ENCODE data around the gene GRIP1.

GRIP1 gene

GRCh38 chr12:66573605-66574004, 105.3 kb downstream of the GRIP1 start:
- ChIA-PET CTCF (interaction anchor here (0.7 kb wide), 1 partner anchor 43 kb away, joined by 3 read pairs; no protein-coding TSS in a partner anchor), POLR2A (ENCODE audit: low non-redundant PET) (no interaction called here)
- TF ChIP-seq CTCF (conservative IDR thresholded peaks at IDR 0.05; ENCODE audit: low read depth), result no peak
- no peak overlapping the region for H3K27ac ChIP-seq
- DNase-seq (ENCODE audit: low spot score), result no peak

- POLR2A ChIA-PET (ENCODE audit: low non-redundant PET), result no interaction called here
- H3K27ac ChIP-seq, result no peak overlapping the region
- CTCF ChIA-PET, result no interaction called here
- no peak for DNase-seq (ENCODE audit: low spot score)
- TF ChIP-seq CTCF (conservative IDR thresholded peaks at IDR 0.05; ENCODE audit: low read depth), result no peak
Measured at GRCh38 chr12:66572845-66573244, 106.0 kb downstream of the GRIP1 start.

GRCh38 chr12:66571361-66571915, 107.4 kb downstream of the GRIP1 start:
- ChIA-PET POLR2A (ENCODE audit: low non-redundant PET) (no interaction called here), CTCF (no interaction called here)
- DNase-seq (ENCODE audit: low spot score), result no peak
- no peak overlapping the region for H3K27ac ChIP-seq
- TF ChIP-seq CTCF (conservative IDR thresholded peaks at IDR 0.05; ENCODE audit: low read depth), result no peak

- POLR2A ChIA-PET (ENCODE audit: low non-redundant PET), result no interaction called here
Measured at GRCh38 chr12:66563220-66563619, 115.7 kb downstream of the GRIP1 start.

GRCh38 chr12:66555113-66555512, 123.8 kb downstream of the GRIP1 start:
- CTCF ChIA-PET, result no interaction called here
- H3K27ac ChIP-seq, result no peak overlapping the region
- POLR2A ChIA-PET (ENCODE audit: low non-redundant PET), result no interaction called here
- DNase-seq (ENCODE audit: low spot score), result no peak
- no peak for TF ChIP-seq CTCF (conservative IDR thresholded peaks at IDR 0.05; ENCODE audit: low read depth)

More at GRCh38 chr12:66563220-66563619, 115.7 kb downstream of the GRIP1 start:
- no peak for TF ChIP-seq CTCF (conservative IDR thresholded peaks at IDR 0.05; ENCODE audit: low read depth)
- CTCF ChIA-PET, result no interaction called here
- no peak overlapping the region for H3K27ac ChIP-seq
- DNase-seq (ENCODE audit: low spot score), result no peak

GRCh38 chr12:66552716-66553115, 126.2 kb downstream of the GRIP1 start:
- no peak for DNase-seq (ENCODE audit: low spot score)
- ChIA-PET CTCF (no interaction called here), POLR2A (ENCODE audit: low non-redundant PET) (no interaction called here)
- no peak for TF ChIP-seq CTCF (conservative IDR thresholded peaks at IDR 0.05; ENCODE audit: low read depth)
- no peak overlapping the region for H3K27ac ChIP-seq

Measured in RWPE1 (cell line).